Measurements from ENCODE around the gene ENPP7.

ENPP7 gene

DNA sequence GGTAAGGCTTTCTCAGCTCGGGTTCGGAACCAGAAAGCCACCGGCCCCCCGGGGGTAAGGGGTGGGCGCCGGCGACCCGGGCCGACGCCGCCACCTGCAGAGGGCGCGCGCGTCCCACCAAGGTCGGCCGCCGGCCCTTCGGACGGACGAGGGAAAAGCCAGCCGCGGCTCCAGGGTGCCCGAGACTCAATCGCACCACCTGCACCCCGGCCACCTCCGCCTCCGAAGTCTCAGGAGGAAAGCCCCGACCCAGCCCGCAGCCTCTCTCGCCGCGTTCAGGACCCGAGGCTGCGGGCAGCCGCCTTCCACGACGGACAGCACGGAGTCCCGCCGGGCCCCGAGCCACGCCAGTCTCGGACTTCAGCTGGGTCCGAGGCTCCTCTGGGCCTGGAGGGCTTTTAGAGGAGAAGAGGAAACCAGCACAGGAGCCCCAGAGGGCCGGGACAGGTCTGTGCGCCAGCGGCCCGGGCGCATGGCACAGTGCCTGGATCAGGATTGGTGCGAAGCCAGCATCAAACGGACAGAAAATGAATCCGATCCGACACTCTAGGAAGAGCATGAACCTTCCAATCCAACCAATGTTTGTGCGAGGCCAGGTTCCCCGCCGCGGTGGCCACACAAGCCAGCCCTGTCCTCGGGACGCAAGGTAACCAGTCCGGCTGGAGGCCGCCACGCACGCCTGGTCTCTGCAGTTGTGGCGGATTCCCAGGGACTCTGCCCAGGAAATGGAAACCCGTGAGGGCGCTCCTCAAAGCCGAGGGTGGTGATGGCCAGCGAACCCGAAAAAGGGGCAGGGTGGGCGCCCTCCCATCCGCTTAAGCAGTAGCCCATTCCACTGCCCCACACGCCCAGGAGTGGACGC, 59.4 kb downstream of the ENPP7 start:
- ChIA-PET POLR2A (interaction anchor here (0.9 to 2.0 kb wide), 4 partner anchors 16 to 203 kb away, joined by 3 to 4 read pairs (median 3); no protein-coding TSS in a partner anchor), CTCF (interaction anchor here (0.6 to 2.6 kb wide), 17 partner anchors 8 to 200 kb away, joined by 3 to 15 read pairs (median 4); partner anchors contain the start of gene CBX2)
- DNase-seq (ENCODE audit: extremely low spot score): peak; percentile 67
- TF ChIP-seq L3MBTL2 (conservative IDR thresholded peaks at IDR 0.05) (peak; percentile 27; the same call in 1 of the 2 replicates), SP1 (IDR thresholded peaks at IDR 0.05) (no peak)

DNA sequence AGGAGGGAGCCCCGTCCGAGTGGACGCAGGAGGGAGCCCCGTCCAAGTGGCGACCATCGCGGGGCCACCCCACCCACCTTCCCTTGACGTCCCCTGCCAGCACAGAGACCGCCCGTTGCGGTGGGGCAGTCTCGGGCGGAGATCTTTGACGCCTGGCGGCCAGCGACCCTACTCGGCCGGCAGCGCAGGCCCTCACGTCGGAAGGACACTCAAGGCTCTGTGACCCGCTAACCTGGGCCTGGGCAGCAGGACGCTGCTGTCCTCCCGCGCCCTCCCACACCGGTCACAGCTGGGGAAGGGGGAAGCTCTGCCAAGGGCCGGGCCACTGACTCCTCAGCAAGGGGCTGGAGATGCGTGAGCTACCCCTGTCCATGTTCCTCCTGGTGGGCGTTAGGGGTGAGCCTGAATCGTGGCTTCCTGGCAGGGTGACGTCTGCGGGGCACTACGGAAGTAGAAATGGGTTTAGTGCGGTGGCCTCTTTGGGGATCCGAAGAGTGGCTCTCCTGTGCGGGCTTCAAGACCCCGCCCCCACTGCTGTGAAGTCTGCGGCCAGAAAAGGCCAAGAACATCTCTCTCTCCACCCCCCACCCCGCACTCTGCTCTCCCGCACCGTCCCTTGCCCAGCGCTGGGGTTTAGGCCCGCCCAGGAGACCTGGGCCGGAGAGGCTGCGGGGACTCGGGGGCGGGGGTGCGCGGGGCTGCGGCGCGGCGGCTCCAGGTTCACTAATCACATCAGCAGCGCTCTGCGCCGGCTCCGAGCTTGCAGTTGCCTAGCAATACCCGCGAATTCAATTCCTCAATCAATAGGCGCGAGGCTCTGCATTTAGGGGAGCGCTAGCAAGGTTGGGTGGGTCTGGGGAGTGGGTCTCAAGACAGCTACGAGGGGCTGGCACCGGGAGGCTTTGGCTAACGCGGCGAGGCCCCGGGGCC, 60.3 kb downstream of the ENPP7 start:
- CTCF ChIA-PET: interaction anchor here (0.6 to 2.6 kb wide), 5 partner anchors 17 to 180 kb away, joined by 3 to 11 read pairs (median 5); no protein-coding TSS in a partner anchor
- TF ChIP-seq SP1 (IDR thresholded peaks at IDR 0.05): no peak
- TF ChIP-seq ARNT (IDR thresholded peaks at IDR 0.05): no peak
- no peak for TF ChIP-seq ELF4 (IDR thresholded peaks at IDR 0.05)
- no peak for TF ChIP-seq TARDBP (IDR thresholded peaks at IDR 0.05)
- TF ChIP-seq, protein P1, sequence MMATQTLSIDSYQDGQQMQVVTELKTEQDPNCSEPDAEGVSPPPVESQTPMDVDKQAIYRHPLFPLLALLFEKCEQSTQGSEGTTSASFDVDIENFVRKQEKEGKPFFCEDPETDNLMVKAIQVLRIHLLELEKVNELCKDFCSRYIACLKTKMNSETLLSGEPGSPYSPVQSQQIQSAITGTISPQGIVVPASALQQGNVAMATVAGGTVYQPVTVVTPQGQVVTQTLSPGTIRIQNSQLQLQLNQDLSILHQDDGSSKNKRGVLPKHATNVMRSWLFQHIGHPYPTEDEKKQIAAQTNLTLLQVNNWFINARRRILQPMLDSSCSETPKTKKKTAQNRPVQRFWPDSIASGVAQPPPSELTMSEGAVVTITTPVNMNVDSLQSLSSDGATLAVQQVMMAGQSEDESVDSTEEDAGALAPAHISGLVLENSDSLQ (IDR thresholded peaks at IDR 0.05): no peak
- TF ChIP-seq HDGF (IDR thresholded peaks at IDR 0.05; ENCODE audit: borderline replicate concordance): no peak
- TF ChIP-seq SUZ12 (IDR thresholded peaks at IDR 0.05): no peak
- no peak for TF ChIP-seq FOXK2 (IDR thresholded peaks at IDR 0.05)
- no peak for TF ChIP-seq L3MBTL2 (conservative IDR thresholded peaks at IDR 0.05)
- no peak for TF ChIP-seq LEF1 (IDR thresholded peaks at IDR 0.05; ENCODE audit: borderline replicate concordance)
- no peak for TF ChIP-seq FOXA1 (IDR thresholded peaks at IDR 0.05)
- TF ChIP-seq ZNF384 (IDR thresholded peaks at IDR 0.05): no peak
- POLR2A ChIA-PET: interaction anchor here (1.0 to 2.0 kb wide), 2 partner anchors 8 to 202 kb away, joined by 3 to 4 read pairs; no protein-coding TSS in a partner anchor
- DNase-seq (ENCODE audit: extremely low spot score): no peak

DNA sequence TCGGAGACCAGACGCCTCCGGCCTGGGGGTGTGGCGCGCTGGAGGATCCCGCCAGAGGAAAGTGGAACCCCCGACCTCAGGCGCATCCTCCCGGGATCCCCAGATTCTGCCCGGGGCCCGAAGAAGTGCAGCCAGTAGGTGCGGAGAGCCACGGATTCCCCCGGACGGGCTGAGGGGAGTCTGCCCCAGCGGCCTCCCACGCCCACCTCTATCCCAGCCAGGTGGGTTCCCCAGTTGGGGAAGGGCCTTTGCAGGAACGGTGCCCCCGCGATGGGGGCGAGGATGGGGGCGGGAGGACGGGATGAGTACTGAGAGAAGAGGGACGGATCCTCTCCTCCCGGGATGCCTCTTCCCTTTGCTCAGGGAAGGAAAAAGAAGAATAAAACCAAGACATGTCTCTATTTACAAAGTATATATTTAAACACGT, 61.0 kb downstream of the ENPP7 start:
- CTCF ChIA-PET: no interaction called here
- DNase-seq (ENCODE audit: extremely low spot score): no peak

More for the DNA sequence above, 61.0 kb downstream of the ENPP7 start:
- TF ChIP-seq SP1 (IDR thresholded peaks at IDR 0.05) (no peak), BHLHE40 (IDR thresholded peaks at IDR 0.05; ENCODE audit: borderline replicate concordance) (no peak), CTBP1 (IDR thresholded peaks at IDR 0.05; ENCODE audit: borderline replicate concordance) (no peak), L3MBTL2 (conservative IDR thresholded peaks at IDR 0.05) (no peak), ARNT (IDR thresholded peaks at IDR 0.05) (no peak), ZNF384 (IDR thresholded peaks at IDR 0.05) (no peak), FOXK2 (IDR thresholded peaks at IDR 0.05) (no peak), HDGF (IDR thresholded peaks at IDR 0.05; ENCODE audit: borderline replicate concordance) (no peak), FOXA1 (IDR thresholded peaks at IDR 0.05) (no peak), TARDBP (IDR thresholded peaks at IDR 0.05) (no peak), NFRKB (IDR thresholded peaks at IDR 0.05) (no peak), ELF4 (IDR thresholded peaks at IDR 0.05) (no peak), FOXM1 (IDR thresholded peaks at IDR 0.05; ENCODE audit: borderline replicate concordance) (no peak), SUZ12 (IDR thresholded peaks at IDR 0.05) (no peak), LEF1 (IDR thresholded peaks at IDR 0.05; ENCODE audit: borderline replicate concordance) (no peak)
- TF ChIP-seq, protein P1 (IDR thresholded peaks at IDR 0.05): no peak
- POLR2A ChIA-PET: interaction anchor here (1.0 kb wide), 1 partner anchor 9 kb away, joined by 3 read pairs; no protein-coding TSS in a partner anchor
